HepG2 (cell line): Measurements from ENCODE around the gene TSHZ2. TPM values are rescaled to one million over a fixed set of nuclear protein-coding genes. Genes with fewer than 3 reads are reported as not detected.
A peak's percentile ranks its signal among the peaks of the same experiment; 100 is the strongest.

ENCODE experiments used
- ATAC-seq: fragments of 200-7000 bp; cut with Tn5 transposase; 3 replicates; pipeline ENCODE4 v1.9.1; 2020; ENCODE audit warnings: mild to moderate bottlenecking, moderate library complexity
- BruUV-seq: library from RNA; stranded (reverse); fragments of 400-500 nt; replicated peaks from 2 replicates; lab custom pipeline; 2021; lab: Mats Ljungman, UMichigan
- CTCF ChIA-PET: fragments of 300-600 bp; formaldehyde crosslinking; extraction: SDS; loops from one replicate; lab custom pipeline; 2021; ENCODE audit warnings: low total read pairs, inconsistent platforms, low intra/inter-chr PET ratio; lab: Yijun Ruan, JAX
- POLR2A ChIA-PET: fragments of 350-600 bp; sonication (Branson Sonifier 250); formaldehyde crosslinking; loops from one replicate; lab custom pipeline; 2020; ENCODE audit warnings: antibody characterized with exemption, inconsistent platforms; lab: Yijun Ruan, JAX
- DNase-seq: peaks from one replicate; pipeline ENCODE4 v3.0.0-alpha.2; 2015; ENCODE audit warnings: low spot score
- FAIRE-seq: peaks from 3 replicates; lab custom pipeline; 2011; peaks lifted over from hg19 to GRCh38; lab: Jason Lieb, UNC
- H2AFZ ChIP-seq: one replicate; pipeline ENCODE4 v1.6.1; 2011; ENCODE audit warnings: low read length, inconsistent platforms
- H3K27ac ChIP-seq: fragments of 300-600 bp; 3 replicates; pipeline ENCODE4 v1.8.0; 2011; ENCODE audit warnings: mixed run types, mild to moderate bottlenecking, mixed read lengths, low read length, inconsistent platforms; ENCODE audit not compliant: insufficient read depth; ENCODE audit errors: extremely low read length
- H3K27me3 ChIP-seq, 2 experiments: fragments of 200-600 bp in 1 of 2; 2 replicates in 1 of 2; 3 replicates in 1 of 2; pipeline versions ENCODE4 v1.6.0 to v1.8.0; 2011; ENCODE audit warnings: low read length in 2 of 2, mild to moderate bottlenecking in 2 of 2, moderate library complexity in 2 of 2, inconsistent platforms in 1 of 2; ENCODE audit not compliant: insufficient read depth in 2 of 2, control insufficient read depth in 1 of 2
- H3K36me3 ChIP-seq, 2 experiments: fragments of 200-600 bp in 1 of 2; replicated peaks in 1 of 2; 2 replicates in 1 of 2; 3 replicates in 1 of 2; pipeline versions ENCODE4 v1.5.1 to v1.8.0; 2011; ENCODE audit warnings: low read length in 2 of 2, inconsistent platforms in 1 of 2; ENCODE audit not compliant: insufficient read depth in 2 of 2, control insufficient read depth in 1 of 2
- H3K4me1 ChIP-seq: 2 replicates; pipeline ENCODE4 v1.5.1; 2012; ENCODE audit warnings: low read length, inconsistent platforms; ENCODE audit not compliant: insufficient read depth
- H3K4me2 ChIP-seq: 2 replicates; pipeline ENCODE4 v1.6.0; 2011; ENCODE audit warnings: low read depth, low read length, inconsistent platforms
- H3K4me3 ChIP-seq, 3 experiments: fragments of 200-600 bp in 1 of 3; sonication (generic), shearing (Covaris generic) in 1 of 3; replicated peaks in 1 of 3; 2 replicates each; pipeline ENCODE4 v1.5.1; 2011 to 2016; ENCODE audit warnings: low read length in 3 of 3, inconsistent platforms in 2 of 3, low read depth in 2 of 3, mild to moderate bottlenecking in 2 of 3, control low read depth in 1 of 3, mixed read lengths in 1 of 3; ENCODE audit not compliant: insufficient read depth in 1 of 3
- H3K79me2 ChIP-seq: one replicate; pipeline ENCODE4 v1.6.1; 2011; ENCODE audit warnings: low read length, inconsistent platforms; ENCODE audit not compliant: insufficient read depth
- H3K9ac ChIP-seq: 2 replicates; pipeline ENCODE4 v1.6.0; 2011; ENCODE audit warnings: mild to moderate bottlenecking, low read depth, low read length, inconsistent platforms; ENCODE audit not compliant: insufficient read depth
- H3K9me3 ChIP-seq: 2 replicates; pipeline ENCODE4 v1.5.1; 2012; ENCODE audit warnings: mild to moderate bottlenecking, low read length
- H4K20me1 ChIP-seq: 2 replicates; pipeline ENCODE4 v1.6.0; 2011; ENCODE audit warnings: inconsistent platforms, mild to moderate bottlenecking, low read length, moderate library complexity; ENCODE audit not compliant: insufficient read depth
- DPF2 ChIP-seq: sonication (generic); formaldehyde crosslinking; IDR thresholded peaks from 2 replicates; pipeline ENCODE4 v1.4.0; 2020; ENCODE audit warnings: mild to moderate bottlenecking, low read depth, missing genetic modification reagents, borderline replicate concordance
- MAFF ChIP-seq: IDR thresholded peaks from 2 replicates; pipeline ENCODE4 v1.6.1; 2011; ENCODE audit warnings: low read depth, low read length, improper control_type of control experiment
- MAFK ChIP-seq, 2 experiments: IDR thresholded peaks in 1 of 2; conservative IDR thresholded peaks in 1 of 2; 2 replicates each; pipeline ENCODE4 v1.6.1; 2011; ENCODE audit warnings: improper control_type of control experiment in 2 of 2, low read length in 2 of 2
- NFE2L2 ChIP-seq: fragments of 150-350 bp; IDR thresholded peaks from 2 replicates; pipeline ENCODE4 v1.6.1; 2014; ENCODE audit warnings: low read length
- SKI ChIP-seq: fragments of 450-650 bp; IDR thresholded peaks from one replicate; pipeline ENCODE4 v1.6.1; 2018; ENCODE audit warnings: mild to moderate bottlenecking; ENCODE audit not compliant: partially characterized antibody
- SMC3 ChIP-seq: IDR thresholded peaks from 2 replicates; pipeline ENCODE4 v1.6.1; 2011; ENCODE audit warnings: low read length, improper control_type of control experiment
- ZFP41 ChIP-seq: sonication (generic); formaldehyde crosslinking; IDR thresholded peaks from 2 replicates; pipeline ENCODE4 v1.4.0; 2020; ENCODE audit warnings: mild to moderate bottlenecking, missing genetic modification reagents, borderline replicate concordance
- ZNF451 ChIP-seq: sonication (generic); formaldehyde crosslinking; IDR thresholded peaks from 2 replicates; pipeline ENCODE4 v1.5.0; 2020; ENCODE audit warnings: mild to moderate bottlenecking, missing genetic modification reagents
- WGBS: methylation state at CpG from one replicate; pipeline ENCODE4 v1.1.6; 2017; ENCODE audit warnings: low lambda C conversion rate; 5-methylcytosine and 5-hydroxymethylcytosine counted together
- in situ Hi-C: cut with HindIII; loops from 2 replicates; pipeline ENCODE4 v1.10.0; 2017; ENCODE audit warnings: low pct_unique_long_range_greater_than_20kb; ENCODE audit not compliant: extremely low pct_ligation_motif_present
- intact Hi-C: fragments of 100-400 bp; cut with micrococcal nuclease; formaldehyde crosslinking; loops from one replicate; pipeline ENCODE4 v1.10.0; 2022; ENCODE audit not compliant: unreplicated experiment
- polyA plus RNA-seq, 8 experiments: library from polyadenylated mRNA; depleted of rRNA in 3 of 8; stranded (reverse) in 7 of 8; unstranded in 1 of 8; fragments of >200 nt; fragmentation: Illumina TruSeq in 4 of 8; extraction: Trizol in 4 of 8; gene quantifications; 2 replicates each; pipeline versions ENCODE4 v1.2.1 to v1.2.3, GENCODE V29; 2011 to 2016; ENCODE audit warnings: low read depth in 4 of 8, missing spikeins in 1 of 8, mixed read lengths in 1 of 8; ENCODE audit not compliant: insufficient read depth in 1 of 8
- total RNA-seq, 5 experiments: library from RNA; depleted of rRNA; stranded (reverse); fragments of >200 nt; fragmentation: Illumina TruSeq; extraction: Trizol; gene quantifications; 2 replicates each; pipeline ENCODE4 v1.2.3, GENCODE V29; 2016; ENCODE audit warnings: low read depth in 1 of 5
- TF ChIP-seq, protein P1 (sequence below), 2 experiments: sonication (generic) in 1 of 2; formaldehyde crosslinking in 1 of 2; IDR thresholded peaks; 2 replicates each; pipeline versions ENCODE4 v1.6.1 to v1.9.0; 2014 to 2022; ENCODE audit warnings: antibody characterized with exemption in 1 of 2, borderline replicate concordance in 1 of 2, inconsistent platforms in 1 of 2, low read depth in 1 of 2, missing genetic modification reagents in 1 of 2
- TF ChIP-seq, protein P2 (sequence below): sonication (generic); formaldehyde crosslinking; IDR thresholded peaks from 2 replicates; pipeline ENCODE4 v1.4.0; 2020; ENCODE audit warnings: mild to moderate bottlenecking, missing genetic modification reagents
- TF ChIP-seq, protein P3 (sequence below): sonication (generic); formaldehyde crosslinking; IDR thresholded peaks from 2 replicates; pipeline ENCODE4 v1.5.0; 2020; ENCODE audit warnings: mild to moderate bottlenecking, missing genetic modification reagents, moderate library complexity

The TSHZ2 gene
- total and polyA plus RNA-seq, 2 of the 13 experiments (the other 11 are each of a cell fraction or from before 2014, with no cell fraction given): 0.01 TPM; not detected in 1

DNA sequence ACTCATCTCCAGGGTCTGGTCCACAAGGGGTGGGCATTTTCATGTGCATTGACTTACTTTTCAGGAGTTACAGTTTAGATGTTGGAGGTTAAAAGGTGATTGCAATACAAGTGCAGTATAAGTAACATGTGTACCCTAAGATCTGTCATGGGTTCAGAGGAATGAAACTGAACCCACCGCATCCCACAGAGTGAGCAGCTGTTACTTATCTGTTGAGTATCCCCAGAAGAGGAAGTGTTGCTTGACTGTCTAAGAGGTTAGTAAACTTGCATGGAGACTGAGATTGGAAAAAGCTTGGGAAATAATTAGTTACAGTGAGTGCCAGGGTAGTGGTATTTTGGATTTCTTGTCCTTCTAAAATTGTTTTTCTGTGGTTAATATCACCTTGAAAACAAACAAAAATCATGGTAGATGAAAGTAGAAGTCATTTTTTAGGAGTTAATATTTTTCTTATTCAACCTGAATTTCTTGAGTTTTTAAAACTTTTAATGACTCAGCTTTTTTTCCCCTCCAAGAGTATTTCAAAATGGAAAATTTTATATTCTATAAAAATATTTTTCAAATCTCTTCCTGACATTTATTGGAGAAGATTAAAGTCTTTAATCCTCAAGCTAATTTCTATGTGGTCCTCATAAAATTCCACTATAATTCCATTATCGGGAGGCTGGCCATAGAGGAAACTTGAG, 315.3 kb downstream of the TSHZ2 start:
- no TSS peak for BruUV-seq

DNA sequence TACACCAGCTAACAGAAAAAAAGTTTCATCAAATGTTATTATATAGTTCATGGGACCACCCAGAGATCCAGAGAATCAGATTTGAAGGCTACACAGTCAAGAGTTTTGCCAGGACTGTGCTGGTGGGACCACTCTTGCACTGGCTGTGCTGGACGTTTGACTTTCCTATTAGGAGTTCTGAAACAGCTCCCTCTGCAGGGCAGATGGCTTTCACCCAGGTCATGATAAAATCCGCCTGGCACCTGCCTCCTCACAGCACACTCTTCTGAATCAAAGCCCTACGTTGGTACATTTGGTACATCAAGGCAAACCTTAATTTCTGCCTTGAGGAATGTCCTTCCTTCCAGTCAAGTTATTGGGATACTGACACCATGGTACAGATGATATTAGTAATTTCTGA, 319.4 kb downstream of the TSHZ2 start:
- Histone ChIP-seq H3K36me3 (no peaks in the 10 kb centered on the region), H3K9me3 (no peaks in the 10 kb centered on the region), H3K4me2 (no peak overlapping the region), H3K27me3 (no peaks in the 10 kb centered on the region; a peak in 1 of 5 replicates), H3K4me1 (no peaks in the 10 kb centered on the region), H3K27ac (no peak overlapping the region), H3K4me3 (no peak overlapping the region), H3K79me2 (no peaks in the 10 kb centered on the region), H3K9ac (no peak overlapping the region), H4K20me1 (no peaks in the 10 kb centered on the region), H2AFZ (no peak overlapping the region)
- WGBS: 27% methylated on average over 3 of the region's 3 CpGs
- ChIA-PET POLR2A (no interaction called here), CTCF (no interaction called here)
- FAIRE-seq (peak; percentile 58), DNase-seq (peak; percentile 28), ATAC-seq (peak; percentile 86)
- intact Hi-C loops: no loop called here
- in situ Hi-C loops: no loop called here
- BruUV-seq: no TSS peak
- TF ChIP-seq ZNF451 (CRISPR knock-in tag) (no peak), ZFP41 (CRISPR knock-in tag) (no peak), SMC3 (peak; percentile 55; the same call in 1 of the 2 replicates)
- TF ChIP-seq, protein P1, sequence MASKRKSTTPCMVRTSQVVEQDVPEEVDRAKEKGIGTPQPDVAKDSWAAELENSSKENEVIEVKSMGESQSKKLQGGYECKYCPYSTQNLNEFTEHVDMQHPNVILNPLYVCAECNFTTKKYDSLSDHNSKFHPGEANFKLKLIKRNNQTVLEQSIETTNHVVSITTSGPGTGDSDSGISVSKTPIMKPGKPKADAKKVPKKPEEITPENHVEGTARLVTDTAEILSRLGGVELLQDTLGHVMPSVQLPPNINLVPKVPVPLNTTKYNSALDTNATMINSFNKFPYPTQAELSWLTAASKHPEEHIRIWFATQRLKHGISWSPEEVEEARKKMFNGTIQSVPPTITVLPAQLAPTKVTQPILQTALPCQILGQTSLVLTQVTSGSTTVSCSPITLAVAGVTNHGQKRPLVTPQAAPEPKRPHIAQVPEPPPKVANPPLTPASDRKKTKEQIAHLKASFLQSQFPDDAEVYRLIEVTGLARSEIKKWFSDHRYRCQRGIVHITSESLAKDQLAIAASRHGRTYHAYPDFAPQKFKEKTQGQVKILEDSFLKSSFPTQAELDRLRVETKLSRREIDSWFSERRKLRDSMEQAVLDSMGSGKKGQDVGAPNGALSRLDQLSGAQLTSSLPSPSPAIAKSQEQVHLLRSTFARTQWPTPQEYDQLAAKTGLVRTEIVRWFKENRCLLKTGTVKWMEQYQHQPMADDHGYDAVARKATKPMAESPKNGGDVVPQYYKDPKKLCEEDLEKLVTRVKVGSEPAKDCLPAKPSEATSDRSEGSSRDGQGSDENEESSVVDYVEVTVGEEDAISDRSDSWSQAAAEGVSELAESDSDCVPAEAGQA (IDR thresholded peaks at IDR 0.05; ENCODE audit: low read depth): no peak
- TF ChIP-seq, protein P1 (CRISPR knock-in tag; IDR thresholded peaks at IDR 0.05; ENCODE audit: borderline replicate concordance): no peak
- TF ChIP-seq, protein P2, sequence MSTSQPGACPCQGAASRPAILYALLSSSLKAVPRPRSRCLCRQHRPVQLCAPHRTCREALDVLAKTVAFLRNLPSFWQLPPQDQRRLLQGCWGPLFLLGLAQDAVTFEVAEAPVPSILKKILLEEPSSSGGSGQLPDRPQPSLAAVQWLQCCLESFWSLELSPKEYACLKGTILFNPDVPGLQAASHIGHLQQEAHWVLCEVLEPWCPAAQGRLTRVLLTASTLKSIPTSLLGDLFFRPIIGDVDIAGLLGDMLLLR: no peak
- TF ChIP-seq, protein P3, sequence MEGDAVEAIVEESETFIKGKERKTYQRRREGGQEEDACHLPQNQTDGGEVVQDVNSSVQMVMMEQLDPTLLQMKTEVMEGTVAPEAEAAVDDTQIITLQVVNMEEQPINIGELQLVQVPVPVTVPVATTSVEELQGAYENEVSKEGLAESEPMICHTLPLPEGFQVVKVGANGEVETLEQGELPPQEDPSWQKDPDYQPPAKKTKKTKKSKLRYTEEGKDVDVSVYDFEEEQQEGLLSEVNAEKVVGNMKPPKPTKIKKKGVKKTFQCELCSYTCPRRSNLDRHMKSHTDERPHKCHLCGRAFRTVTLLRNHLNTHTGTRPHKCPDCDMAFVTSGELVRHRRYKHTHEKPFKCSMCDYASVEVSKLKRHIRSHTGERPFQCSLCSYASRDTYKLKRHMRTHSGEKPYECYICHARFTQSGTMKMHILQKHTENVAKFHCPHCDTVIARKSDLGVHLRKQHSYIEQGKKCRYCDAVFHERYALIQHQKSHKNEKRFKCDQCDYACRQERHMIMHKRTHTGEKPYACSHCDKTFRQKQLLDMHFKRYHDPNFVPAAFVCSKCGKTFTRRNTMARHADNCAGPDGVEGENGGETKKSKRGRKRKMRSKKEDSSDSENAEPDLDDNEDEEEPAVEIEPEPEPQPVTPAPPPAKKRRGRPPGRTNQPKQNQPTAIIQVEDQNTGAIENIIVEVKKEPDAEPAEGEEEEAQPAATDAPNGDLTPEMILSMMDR: peak; percentile 47; the same call in 1 of the 2 replicates

More for the DNA sequence above, 315.3 kb downstream of the TSHZ2 start:
- Histone ChIP-seq H3K9ac (no peak overlapping the region), H4K20me1 (no peaks in the 10 kb centered on the region), H3K4me3 (no peak overlapping the region), H3K4me2 (no peak overlapping the region), H3K27ac (no peak overlapping the region), H2AFZ (no peak overlapping the region)
- ATAC-seq: no peak
- CTCF ChIA-PET: no interaction called here
- TF ChIP-seq MAFK (conservative IDR thresholded peaks at IDR 0.05 in 1 of 2, IDR thresholded peaks at IDR 0.05 in 1 of 2; ENCODE audit: low read length in 2 of 2) (peak; percentile 84 to 93), DPF2 (CRISPR knock-in tag) (no peak), SKI (no peak), NFE2L2 (peak; percentile 73), MAFF (peak; percentile 82)
- TF ChIP-seq, all 625 proteins: peak for 3
- WGBS: 90% methylated on average over 2 of the region's 2 CpGs
- H3K27me3 ChIP-seq: peaks cover 0 to 14% of the 10 kb centered on the region in 2 experiments; a peak in 2 of 5 replicates
- no peaks in the 10 kb centered on the region for H3K36me3 ChIP-seq
- DNase-seq: no peak
- H3K4me1 ChIP-seq: no peaks in the 10 kb centered on the region
- in situ Hi-C loops: no loop called here
- POLR2A ChIA-PET: no interaction called here
- H3K79me2 ChIP-seq: no peaks in the 10 kb centered on the region
- no peaks in the 10 kb centered on the region for H3K9me3 ChIP-seq
- intact Hi-C loops: no loop called here
- FAIRE-seq: peak; percentile 8
